ENCODE results near the gene CCDC159.

DNA sequence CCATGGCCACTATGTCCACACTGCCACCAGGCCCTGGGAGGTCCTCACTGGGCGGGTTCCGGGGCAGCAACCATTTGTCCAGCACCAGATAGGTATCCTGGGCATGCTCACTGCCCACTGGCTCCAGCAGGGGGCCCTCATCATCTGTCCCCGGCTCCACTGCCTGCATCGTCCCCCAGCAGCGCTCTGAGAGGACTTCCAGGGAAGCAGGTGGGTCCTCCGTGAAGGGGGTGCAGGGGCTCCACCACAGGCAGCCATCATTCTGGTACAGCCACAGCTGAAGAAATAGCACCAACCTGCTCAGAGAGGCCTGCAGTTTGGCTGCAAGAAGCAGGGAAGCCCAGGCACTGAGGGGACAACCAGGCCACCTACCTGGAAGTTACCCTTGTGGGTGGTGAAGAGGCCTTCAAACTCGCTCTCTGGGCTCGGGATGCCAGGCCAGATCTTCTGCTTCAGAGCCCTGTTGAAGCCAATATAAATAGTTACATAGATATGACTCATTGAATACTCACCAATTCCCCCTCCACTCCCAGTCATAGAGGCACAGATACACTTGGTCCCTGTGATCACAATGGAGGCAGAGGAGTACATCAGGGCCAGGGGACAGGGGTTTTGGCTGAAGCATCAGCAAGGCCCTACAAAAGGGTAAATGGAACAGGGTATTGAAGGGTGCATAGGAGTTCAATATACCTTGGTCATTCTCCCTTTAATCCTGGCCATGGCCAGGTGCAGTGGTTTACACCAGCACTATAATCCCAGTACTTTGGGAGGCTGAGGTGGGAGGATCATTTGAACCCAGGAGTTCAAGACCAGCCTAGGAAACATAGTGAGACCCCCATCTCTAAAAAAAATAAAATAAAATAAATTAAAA lies 32.2 kb downstream of the CCDC159 start:
- TF ChIP-seq, protein P1, sequence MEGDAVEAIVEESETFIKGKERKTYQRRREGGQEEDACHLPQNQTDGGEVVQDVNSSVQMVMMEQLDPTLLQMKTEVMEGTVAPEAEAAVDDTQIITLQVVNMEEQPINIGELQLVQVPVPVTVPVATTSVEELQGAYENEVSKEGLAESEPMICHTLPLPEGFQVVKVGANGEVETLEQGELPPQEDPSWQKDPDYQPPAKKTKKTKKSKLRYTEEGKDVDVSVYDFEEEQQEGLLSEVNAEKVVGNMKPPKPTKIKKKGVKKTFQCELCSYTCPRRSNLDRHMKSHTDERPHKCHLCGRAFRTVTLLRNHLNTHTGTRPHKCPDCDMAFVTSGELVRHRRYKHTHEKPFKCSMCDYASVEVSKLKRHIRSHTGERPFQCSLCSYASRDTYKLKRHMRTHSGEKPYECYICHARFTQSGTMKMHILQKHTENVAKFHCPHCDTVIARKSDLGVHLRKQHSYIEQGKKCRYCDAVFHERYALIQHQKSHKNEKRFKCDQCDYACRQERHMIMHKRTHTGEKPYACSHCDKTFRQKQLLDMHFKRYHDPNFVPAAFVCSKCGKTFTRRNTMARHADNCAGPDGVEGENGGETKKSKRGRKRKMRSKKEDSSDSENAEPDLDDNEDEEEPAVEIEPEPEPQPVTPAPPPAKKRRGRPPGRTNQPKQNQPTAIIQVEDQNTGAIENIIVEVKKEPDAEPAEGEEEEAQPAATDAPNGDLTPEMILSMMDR (IDR thresholded peaks at IDR 0.05 in 8 of 11, conservative IDR thresholded peaks at IDR 0.05 in 3 of 11) = peak; percentile 21 to 71 (median 58)
- TF ChIP-seq POLR2AphosphoS5 (IDR thresholded peaks at IDR 0.05) = peak; percentile 9 to 61 (median 51)

Measured in spleen (tissue), 7 donors.